Hindlimb muscle (tissue), 1 donor: ENCODE data around the gene ITPR3. TPM values are rescaled to one million over a fixed set of nuclear protein-coding genes. Genes with fewer than 3 reads are reported as not detected.
"Not testable (repeated sequence)": the region's sequence is repeated elsewhere in the genome, so short reads cannot be mapped to it uniquely, and the experiment has no call there.

ENCODE experiments used
- DNase-seq: peaks from one replicate; pipeline ENCODE4 v3.0.0-alpha.2; 2013
- polyA plus RNA-seq: library from polyadenylated mRNA; unstranded; fragments of 120-200 nt; gene quantifications from one replicate; pipeline ENCODE4 v1.2.1, GENCODE V29; 2013; ENCODE audit not compliant: insufficient read length

Gene ITPR3
- polyA plus RNA-seq, 1 donor = 8.9 TPM

- no peak for DNase-seq
Measured at GRCh38 chr6:33613795-33614168, 7.3 kb upstream of the ITPR3 start.

GRCh38 chr6:33616113-33616512 lies 5.0 kb upstream of the ITPR3 start:
- no peak for DNase-seq

GRCh38 chr6:33616913-33617312 lies 4.2 kb upstream of the ITPR3 start:
- no peak for DNase-seq

- no peak for DNase-seq
Measured at GRCh38 chr6:33619166-33619840, 1.8 kb upstream of the ITPR3 start.

- DNase-seq = peak; percentile 60
Measured at GRCh38 chr6:33620158-33620855, 815 bp upstream of the ITPR3 start.

GRCh38 chr6:33621711-33622388 lies 728 bp downstream of the ITPR3 start:
- DNase-seq = peak; percentile 53

GRCh38 chr6:33622456-33623431 lies 1.6 kb downstream of the ITPR3 start:
- no peak for DNase-seq

- no peak for DNase-seq
Measured at GRCh38 chr6:33623895-33624381, 2.8 kb downstream of the ITPR3 start.

- no peak for DNase-seq
Measured at GRCh38 chr6:33624856-33625255, 3.7 kb downstream of the ITPR3 start.

GRCh38 chr6:33627876-33628275 lies 6.8 kb downstream of the ITPR3 start:
- DNase-seq = no peak

- DNase-seq = no peak
Measured at GRCh38 chr6:33628401-33628964, 7.4 kb downstream of the ITPR3 start.

GRCh38 chr6:33630014-33630413 lies 8.9 kb downstream of the ITPR3 start:
- no peak for DNase-seq

GRCh38 chr6:33631521-33631920 lies 10.4 kb downstream of the ITPR3 start:
- DNase-seq = not testable (repeated sequence)

GRCh38 chr6:33631971-33632557 lies 10.9 kb downstream of the ITPR3 start:
- DNase-seq = no peak

GRCh38 chr6:33632558-33633039 lies 11.5 kb downstream of the ITPR3 start:
- DNase-seq = no peak

GRCh38 chr6:33633084-33633461 lies 12.0 kb downstream of the ITPR3 start:
- DNase-seq = no peak

- DNase-seq = no peak
Measured at GRCh38 chr6:33633462-33634158, 12.5 kb downstream of the ITPR3 start.

- DNase-seq = no peak
Measured at GRCh38 chr6:33634161-33634727, 13.1 kb downstream of the ITPR3 start.

GRCh38 chr6:33634946-33635345 lies 13.8 kb downstream of the ITPR3 start:
- DNase-seq = no peak

GRCh38 chr6:33636655-33637054 lies 15.5 kb downstream of the ITPR3 start:
- DNase-seq = no peak
